GM12875 (cell line): ENCODE measurements around the gene MYO7A.

Experiments used
- H3K4me3 ChIP-seq: one replicate; pipeline ENCODE4 v1.5.1; 2011; ENCODE audit warnings: low read depth, low read length, control low read depth
- CTCF ChIP-seq: IDR thresholded peaks from 2 replicates; pipeline ENCODE4 v1.5.1; 2011; ENCODE audit warnings: low read depth, mild to moderate bottlenecking, control low read depth, inconsistent platforms, low read length, moderate library complexity, borderline replicate concordance; ENCODE audit not compliant: insufficient read depth

MYO7A gene

GRCh38 chr11:77083566-77084245 is 44.3 kb upstream of the MYO7A start:
- no peak overlapping the region for H3K4me3 ChIP-seq
- no peak for TF ChIP-seq CTCF

DNA sequence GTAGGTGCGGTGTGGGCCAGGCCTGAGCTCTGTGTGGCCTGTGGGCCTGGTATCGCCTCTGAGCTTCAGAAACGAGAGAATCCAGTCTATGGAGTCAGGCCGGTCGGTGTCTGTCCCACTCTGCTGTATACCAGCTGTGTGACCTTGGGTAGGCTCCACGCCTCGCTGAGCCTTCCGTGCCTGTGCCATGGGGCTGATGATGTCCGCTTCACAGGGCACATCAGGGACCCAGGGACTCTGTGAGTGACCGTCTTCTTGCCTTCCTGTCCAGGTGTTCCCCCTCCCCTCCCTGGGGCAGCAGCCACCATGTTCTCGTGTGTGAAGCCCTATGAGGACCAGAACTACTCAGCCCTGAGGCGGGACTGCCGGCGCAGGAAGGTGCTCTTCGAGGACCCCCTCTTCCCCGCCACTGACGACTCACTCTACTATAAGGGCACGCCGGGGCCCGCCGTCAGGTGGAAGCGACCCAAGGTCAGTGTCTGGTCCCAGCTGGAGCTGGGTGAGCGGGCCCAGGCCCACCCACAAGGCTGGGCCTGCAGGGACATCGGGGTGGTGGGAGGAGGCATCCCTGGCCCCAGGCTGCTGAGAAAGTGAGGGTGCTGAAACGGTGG is 43.4 kb upstream of the MYO7A start:
- H3K4me3 ChIP-seq, result no peak overlapping the region
- TF ChIP-seq CTCF, result no peak

DNA sequence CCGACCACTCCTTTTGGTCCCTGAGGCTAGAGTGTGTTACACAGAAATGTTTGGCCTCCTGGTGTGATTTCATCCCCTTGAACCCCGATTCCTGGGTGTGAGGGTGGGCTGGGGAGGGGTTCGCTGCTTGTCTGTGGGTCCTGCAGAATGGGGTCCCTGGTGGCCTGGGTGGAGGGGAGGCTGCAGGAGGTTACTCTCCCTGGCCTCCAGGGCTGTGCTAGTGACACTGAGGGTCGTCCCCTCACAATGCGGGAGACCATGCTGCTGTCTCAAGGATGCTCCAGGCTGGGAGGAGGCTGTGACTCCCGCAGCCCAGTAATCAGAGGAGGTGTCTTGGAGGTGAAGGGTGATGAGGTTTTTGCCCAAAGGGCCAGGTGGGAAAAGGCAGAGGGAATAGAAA is 42.4 kb upstream of the MYO7A start:
- no peak overlapping the region for H3K4me3 ChIP-seq
- no peak for TF ChIP-seq CTCF

DNA sequence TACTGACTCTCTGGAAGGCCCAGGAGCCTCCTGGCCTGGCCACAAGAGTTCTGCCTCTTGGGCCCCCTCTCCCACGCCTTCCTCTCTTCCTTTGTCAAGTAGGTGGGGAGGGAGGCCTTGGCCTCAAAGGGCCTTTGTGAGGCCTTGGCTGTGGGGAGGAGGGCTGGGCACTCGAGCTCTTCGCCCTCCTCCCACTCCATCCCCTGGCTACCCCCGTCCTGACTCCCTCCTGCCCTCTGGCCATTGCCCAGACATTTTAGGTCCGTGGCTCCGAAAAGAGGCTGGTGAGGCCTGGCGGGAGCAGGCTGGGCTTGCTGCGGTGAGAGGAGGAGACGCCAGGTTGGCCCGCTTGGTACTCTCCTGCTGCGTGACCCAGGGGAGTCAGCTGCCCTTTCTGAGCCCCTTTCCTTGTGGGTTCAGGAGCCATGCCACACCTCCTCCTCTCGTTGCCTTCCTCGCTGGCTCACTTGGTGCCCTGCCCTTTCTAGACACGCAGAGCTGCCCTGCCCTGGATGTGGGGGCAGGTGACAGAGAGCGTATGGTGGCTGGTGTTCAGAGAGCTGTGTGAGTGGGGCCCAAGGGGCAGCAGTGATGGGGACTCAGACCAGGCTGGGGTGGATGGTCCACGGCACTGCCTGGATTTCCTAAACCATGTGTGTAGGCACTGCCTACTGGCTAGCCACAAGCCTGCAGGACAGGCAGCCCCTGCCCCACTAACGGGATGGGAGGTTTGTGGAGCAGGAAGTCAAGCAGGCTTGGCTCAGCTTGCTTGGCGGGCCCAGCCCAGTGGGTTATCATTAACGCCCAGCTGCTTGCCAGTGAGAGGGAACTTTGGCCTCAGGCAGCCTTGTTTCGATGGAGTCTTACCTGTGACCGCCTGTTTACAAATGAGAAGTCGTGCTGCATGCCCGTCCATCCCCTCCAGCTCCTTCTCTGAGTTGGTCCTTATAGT is 41.2 kb upstream of the MYO7A start:
- no peak for TF ChIP-seq CTCF
- no peak overlapping the region for H3K4me3 ChIP-seq

GRCh38 chr11:77087723-77088225 is 40.3 kb upstream of the MYO7A start:
- H3K4me3 ChIP-seq, result no peak overlapping the region
- no peak for TF ChIP-seq CTCF

- TF ChIP-seq CTCF, result no peak
Observed at GRCh38 chr11:77088236-77089003, 39.6 kb upstream of the MYO7A start.

More at GRCh38 chr11:77088236-77089003, 39.6 kb upstream of the MYO7A start:
- no peak overlapping the region for H3K4me3 ChIP-seq
